Measurements from ENCODE around the gene IGSF22. TPM values are rescaled to one million over a fixed set of nuclear protein-coding genes. Genes with fewer than 3 reads are reported as not detected.

The IGSF22 gene
- total RNA-seq, 1 experiment from 2014 or later, result not detected

DNA sequence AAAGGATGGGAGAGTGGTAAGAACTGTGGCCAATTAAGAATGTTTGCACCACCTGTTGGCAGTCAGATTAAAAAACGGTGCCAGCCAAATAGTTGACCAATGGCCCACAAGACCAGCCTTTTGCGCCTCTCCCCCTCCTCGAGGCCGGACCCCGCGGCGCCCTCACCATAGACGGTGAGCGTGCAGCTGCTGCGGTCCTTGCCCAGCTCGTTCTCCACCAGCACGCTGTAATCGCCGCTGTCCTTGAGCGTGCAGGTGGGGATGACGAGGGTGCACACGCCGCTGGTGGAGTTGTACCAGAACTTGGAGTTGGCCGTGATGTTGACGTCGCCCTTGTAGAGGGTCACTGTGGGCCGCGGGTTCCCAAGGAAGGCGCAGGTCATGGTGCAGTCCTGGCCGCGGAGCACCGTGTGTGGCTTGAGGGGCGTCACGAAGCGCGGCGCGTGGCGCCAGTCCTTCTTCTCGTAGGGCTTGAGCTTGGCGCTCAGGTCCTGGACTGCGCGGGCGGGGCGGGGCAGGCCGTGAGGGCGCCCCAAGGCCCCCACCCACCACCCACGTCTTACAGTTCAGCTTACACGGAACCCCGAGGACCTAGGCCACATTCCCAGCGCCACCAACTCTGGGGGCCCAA, 20.2 kb downstream of the IGSF22 start:
- ChIA-PET POLR2A (no interaction called here), RAD21 (ENCODE audit: low non-redundant PET in 1 of 2, low total read pairs in 2 of 2, uncharacterized antibody in 2 of 2, unreplicated experiment in 2 of 2) (no interaction called here), CTCF (no interaction called here)
- TF ChIP-seq EGR1 (IDR thresholded peaks at IDR 0.05; ENCODE audit: low read depth) (no peak), JUND (IDR thresholded peaks at IDR 0.05) (no peak), ATF3 (IDR thresholded peaks at IDR 0.05) (no peak), FOSL1 (IDR thresholded peaks at IDR 0.05; ENCODE audit: low read depth) (no peak), EZH2 (IDR thresholded peaks at IDR 0.05) (no peak), CBX3 (IDR thresholded peaks at IDR 0.05; ENCODE audit: low read depth) (no peak), SIN3A (IDR thresholded peaks at IDR 0.05; ENCODE audit: low read depth) (no peak), TCF7L2 (IDR thresholded peaks at IDR 0.05; ENCODE audit: borderline replicate concordance, extremely low read depth, insufficient read depth, insufficient read length) (no peak), ZNF274 (IDR thresholded peaks at IDR 0.05; ENCODE audit: low read depth, low read length) (no peak), RAD21 (IDR thresholded peaks at IDR 0.05; ENCODE audit: low read depth) (peak; percentile 20; the same call in 1 of the 2 replicates), CTCF (IDR thresholded peaks at IDR 0.05 in 2 of 3, conservative IDR thresholded peaks at IDR 0.05 in 1 of 3; ENCODE audit: borderline replicate concordance in 1 of 3, insufficient read depth in 1 of 3, low read depth in 2 of 3, low read length in 2 of 3) (0 out of 6 replicates have a peak, but pooled peaks of 1 of the 3 experiments have one; percentile 11), EZH2phosphoT487 (IDR thresholded peaks at IDR 0.05; ENCODE audit: borderline replicate concordance) (no peak)
- TF ChIP-seq, protein P1, sequence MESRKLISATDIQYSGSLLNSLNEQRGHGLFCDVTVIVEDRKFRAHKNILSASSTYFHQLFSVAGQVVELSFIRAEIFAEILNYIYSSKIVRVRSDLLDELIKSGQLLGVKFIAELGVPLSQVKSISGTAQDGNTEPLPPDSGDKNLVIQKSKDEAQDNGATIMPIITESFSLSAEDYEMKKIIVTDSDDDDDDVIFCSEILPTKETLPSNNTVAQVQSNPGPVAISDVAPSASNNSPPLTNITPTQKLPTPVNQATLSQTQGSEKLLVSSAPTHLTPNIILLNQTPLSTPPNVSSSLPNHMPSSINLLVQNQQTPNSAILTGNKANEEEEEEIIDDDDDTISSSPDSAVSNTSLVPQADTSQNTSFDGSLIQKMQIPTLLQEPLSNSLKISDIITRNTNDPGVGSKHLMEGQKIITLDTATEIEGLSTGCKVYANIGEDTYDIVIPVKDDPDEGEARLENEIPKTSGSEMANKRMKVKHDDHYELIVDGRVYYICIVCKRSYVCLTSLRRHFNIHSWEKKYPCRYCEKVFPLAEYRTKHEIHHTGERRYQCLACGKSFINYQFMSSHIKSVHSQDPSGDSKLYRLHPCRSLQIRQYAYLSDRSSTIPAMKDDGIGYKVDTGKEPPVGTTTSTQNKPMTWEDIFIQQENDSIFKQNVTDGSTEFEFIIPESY (IDR thresholded peaks at IDR 0.05; ENCODE audit: extremely low read depth, insufficient replicate concordance, low read length), result no peak
- TF ChIP-seq, protein P2, sequence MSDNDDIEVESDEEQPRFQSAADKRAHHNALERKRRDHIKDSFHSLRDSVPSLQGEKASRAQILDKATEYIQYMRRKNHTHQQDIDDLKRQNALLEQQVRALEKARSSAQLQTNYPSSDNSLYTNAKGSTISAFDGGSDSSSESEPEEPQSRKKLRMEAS (IDR thresholded peaks at IDR 0.05), result no peak
- no peaks in the 10 kb centered on the region for H3K36me3 ChIP-seq (ENCODE audit: control insufficient read depth in 1 of 2, insufficient read depth in 2 of 2, low read length in 2 of 2)
- H3K27me3 ChIP-seq (ENCODE audit: insufficient read depth, low read length), result peaks cover 5% of the 10 kb centered on the region; the same call in 1 of the 2 replicates
- H3K9ac ChIP-seq (ENCODE audit: low read length), result no peak overlapping the region
- H3K4me2 ChIP-seq (ENCODE audit: low read length), result no peak overlapping the region
- intact Hi-C loops (cut with micrococcal nuclease), result no loop called here
- peaks cover under 1 to 4% of the 10 kb centered on the region in 2 experiments; a peak in 2 of 4 replicates for H3K4me1 ChIP-seq (ENCODE audit: control insufficient read depth in 1 of 2, insufficient read depth in 2 of 2, low read length in 2 of 2)
- H3K79me2 ChIP-seq (ENCODE audit: insufficient read depth, low read length), result no peaks in the 10 kb centered on the region
- no peaks in the 10 kb centered on the region for H4K20me1 ChIP-seq (ENCODE audit: insufficient read depth)
- no peaks in the 10 kb centered on the region for H3K9me2 ChIP-seq (ENCODE audit: insufficient read depth)
- no peak for ATAC-seq
- no peak for DNase-seq (ENCODE audit: low read depth, low spot score)
- no TSS peak for BruUV-seq (replicated peaks)
- no peak overlapping the region for H3K27ac ChIP-seq (ENCODE audit: low read depth, low read length)
- H2AFZ ChIP-seq (ENCODE audit: low read depth, low read length, poor library complexity, severe bottlenecking), result no peak overlapping the region
- H3K9me3 ChIP-seq (ENCODE audit: control insufficient read depth in 1 of 2, insufficient read depth in 1 of 2, low read depth in 1 of 2, low read length in 2 of 2), result no peaks in the 10 kb centered on the region
- no peak overlapping the region for H3K4me3 ChIP-seq (replicated peaks in 1 of 2; ENCODE audit: low read depth in 1 of 2, low read length in 2 of 2)

Measured in HCT116 (cell line).